ENCODE data around the gene TSHZ2.
A peak's percentile ranks its signal among the peaks of the same experiment; 100 is the strongest.

Gene TSHZ2

GRCh38 chr20:52984451-52984810, 12.3 kb downstream of the TSHZ2 start:
- no peak for DNase-seq (ENCODE audit: low spot score)
- H3K4me3 ChIP-seq, result no peak overlapping the region
- no peak overlapping the region for H3K27ac ChIP-seq
- TF ChIP-seq, protein P1, sequence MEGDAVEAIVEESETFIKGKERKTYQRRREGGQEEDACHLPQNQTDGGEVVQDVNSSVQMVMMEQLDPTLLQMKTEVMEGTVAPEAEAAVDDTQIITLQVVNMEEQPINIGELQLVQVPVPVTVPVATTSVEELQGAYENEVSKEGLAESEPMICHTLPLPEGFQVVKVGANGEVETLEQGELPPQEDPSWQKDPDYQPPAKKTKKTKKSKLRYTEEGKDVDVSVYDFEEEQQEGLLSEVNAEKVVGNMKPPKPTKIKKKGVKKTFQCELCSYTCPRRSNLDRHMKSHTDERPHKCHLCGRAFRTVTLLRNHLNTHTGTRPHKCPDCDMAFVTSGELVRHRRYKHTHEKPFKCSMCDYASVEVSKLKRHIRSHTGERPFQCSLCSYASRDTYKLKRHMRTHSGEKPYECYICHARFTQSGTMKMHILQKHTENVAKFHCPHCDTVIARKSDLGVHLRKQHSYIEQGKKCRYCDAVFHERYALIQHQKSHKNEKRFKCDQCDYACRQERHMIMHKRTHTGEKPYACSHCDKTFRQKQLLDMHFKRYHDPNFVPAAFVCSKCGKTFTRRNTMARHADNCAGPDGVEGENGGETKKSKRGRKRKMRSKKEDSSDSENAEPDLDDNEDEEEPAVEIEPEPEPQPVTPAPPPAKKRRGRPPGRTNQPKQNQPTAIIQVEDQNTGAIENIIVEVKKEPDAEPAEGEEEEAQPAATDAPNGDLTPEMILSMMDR (IDR thresholded peaks at IDR 0.05), result no peak

DNA sequence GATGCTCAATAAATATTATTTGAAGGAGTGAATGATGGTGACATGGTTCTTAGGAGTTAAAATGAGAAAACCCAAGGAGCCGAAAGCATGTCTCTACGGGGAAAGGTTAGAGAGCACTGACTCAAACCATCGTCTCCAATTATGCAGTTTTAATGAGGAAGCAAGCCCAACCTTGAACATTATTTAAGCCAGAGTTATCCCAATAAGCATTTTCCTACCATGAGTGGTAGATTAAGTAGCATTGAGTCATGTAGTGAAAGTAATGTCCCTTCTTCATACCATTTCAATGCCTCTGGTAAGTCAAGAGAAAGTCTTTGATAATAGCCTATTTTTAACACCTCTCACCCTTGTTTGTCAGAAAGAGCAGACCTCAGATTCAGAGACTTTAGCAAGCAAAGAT, 13.5 kb downstream of the TSHZ2 start:
- no peak overlapping the region for H3K4me3 ChIP-seq
- H3K27ac ChIP-seq, result no peak overlapping the region
- DNase-seq (ENCODE audit: low spot score), result no peak
- TF ChIP-seq, protein P1 (IDR thresholded peaks at IDR 0.05), result no peak

DNA sequence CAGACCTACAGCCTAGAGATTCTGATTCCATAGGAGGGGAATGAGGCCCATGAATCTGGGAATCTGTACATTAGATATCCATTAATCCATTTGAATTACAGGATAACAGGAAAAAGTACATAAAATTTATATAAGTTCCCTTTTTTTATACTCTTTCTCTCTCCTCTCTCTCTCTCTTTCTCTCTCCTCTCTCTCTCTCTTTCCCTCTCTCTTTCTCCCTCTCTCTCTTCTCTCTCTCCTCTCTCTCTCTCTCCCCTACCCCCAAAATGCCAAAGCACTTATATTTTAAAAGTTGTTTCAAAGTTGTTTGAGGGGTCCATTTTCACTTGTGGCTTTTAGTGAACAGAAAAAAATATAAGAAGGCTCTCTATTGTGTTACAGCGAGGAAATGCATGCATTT, 15.1 kb downstream of the TSHZ2 start:
- no peak for DNase-seq (ENCODE audit: low spot score)
- H3K27ac ChIP-seq, result no peak overlapping the region
- TF ChIP-seq, protein P1 (IDR thresholded peaks at IDR 0.05), result no peak
- H3K4me3 ChIP-seq, result no peak overlapping the region

DNA sequence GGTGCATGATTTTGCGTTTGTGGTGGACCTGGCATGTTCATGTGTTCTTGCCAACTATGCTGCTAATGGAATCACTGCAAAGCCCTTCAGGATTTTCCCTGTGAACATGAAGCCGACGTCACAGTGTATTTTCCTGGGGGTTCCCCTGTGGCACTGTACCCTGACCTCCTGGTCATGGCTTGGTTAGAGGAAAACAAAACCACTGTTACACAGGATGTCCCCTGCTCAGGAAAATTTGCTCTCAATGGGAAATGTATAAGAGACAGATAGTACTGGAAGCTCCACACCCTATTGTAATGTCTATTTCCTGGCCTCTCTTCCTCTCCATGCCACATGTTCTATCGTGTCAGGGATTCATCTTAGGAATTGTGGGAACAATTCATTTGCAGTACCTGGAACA, 19.7 kb downstream of the TSHZ2 start:
- peak overlapping the region in 1 of 2 donors; percentile 25 for H3K27ac ChIP-seq
- DNase-seq (ENCODE audit: low spot score), result no peak

GRCh38 chr20:52992632-52993031, 20.5 kb downstream of the TSHZ2 start:
- no peak for DNase-seq (ENCODE audit: low spot score)
- TF ChIP-seq, protein P1 (IDR thresholded peaks at IDR 0.05), result no peak
- Histone ChIP-seq H3K27ac (peak overlapping the region in 1 of 2 donors; percentile 25), H3K4me3 (no peak overlapping the region)

More for the DNA sequence above, 19.7 kb downstream of the TSHZ2 start:
- TF ChIP-seq, protein P1 (IDR thresholded peaks at IDR 0.05), result no peak
- no peak overlapping the region for H3K4me3 ChIP-seq

DNA sequence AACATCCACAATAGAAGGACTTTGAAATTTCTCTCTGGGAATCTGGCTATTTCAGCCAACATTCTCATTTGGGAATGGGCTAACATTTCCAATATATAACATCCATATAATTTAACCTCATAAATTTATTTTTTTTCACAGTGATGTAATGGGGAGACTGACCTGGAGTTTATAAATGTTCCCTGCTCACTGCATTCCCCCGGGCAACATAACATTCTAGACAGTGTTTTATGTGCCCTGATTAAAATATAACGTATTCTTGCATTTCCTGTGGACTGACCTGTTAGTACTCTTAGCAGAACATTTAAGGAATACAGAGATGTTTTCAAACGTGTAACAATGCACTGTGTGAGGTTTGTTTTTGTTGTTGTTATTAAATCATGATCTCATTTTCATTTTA, 20.9 kb downstream of the TSHZ2 start:
- TF ChIP-seq, protein P1 (IDR thresholded peaks at IDR 0.05), result no peak
- no peak for DNase-seq (ENCODE audit: low spot score)
- Histone ChIP-seq H3K4me3 (no peak overlapping the region), H3K27ac (peak overlapping the region in 1 of 2 donors; percentile 28)

- H3K27ac ChIP-seq, result no peak overlapping the region
- TF ChIP-seq, protein P1 (IDR thresholded peaks at IDR 0.05), result no peak
- H3K4me3 ChIP-seq, result no peak overlapping the region
- DNase-seq (ENCODE audit: low spot score), result no peak
Observed at GRCh38 chr20:52994184-52994970, 22.2 kb downstream of the TSHZ2 start.

Data from coronary artery (tissue), 2 donors.